Parathyroid adenoma (tissue), 2 donors: ENCODE measurements around the gene FREM1.
"Not testable (repeated sequence)": the region's sequence is repeated elsewhere in the genome, so short reads cannot be mapped to it uniquely, and the experiment has no call there.

Source experiments
- H2AFZ ChIP-seq: fragments of 300-600 bp; sonication (generic); one replicate; pipeline ENCODE4 v1.7.0; 2017; ENCODE audit warnings: antibody characterized with exemption, mild to moderate bottlenecking
- H3K27ac ChIP-seq: fragments of 300-600 bp; sonication (generic); one replicate; pipeline ENCODE4 v1.7.0; 2017
- H3K27me3 ChIP-seq: fragments of 300-600 bp; sonication (generic); one replicate; pipeline ENCODE4 v1.7.0; 2017; ENCODE audit warnings: low read length; ENCODE audit not compliant: control insufficient read depth, insufficient read depth
- H3K36me3 ChIP-seq: fragments of 300-600 bp; sonication (generic); one replicate; pipeline ENCODE4 v1.7.0; 2017; ENCODE audit warnings: low read length; ENCODE audit not compliant: control insufficient read depth, insufficient read depth
- H3K4me1 ChIP-seq: fragments of 300-600 bp; sonication (generic); one replicate; pipeline ENCODE4 v1.7.0; 2017; ENCODE audit warnings: control low read depth
- H3K4me2 ChIP-seq: fragments of 300-600 bp; sonication (generic); one replicate; pipeline ENCODE4 v1.7.0; 2017; ENCODE audit warnings: low read length
- H3K4me3 ChIP-seq: fragments of 300-600 bp; sonication (generic); one replicate; pipeline ENCODE4 v1.7.0; 2017; ENCODE audit warnings: low read depth, low read length
- H3K79me2 ChIP-seq: fragments of 300-600 bp; sonication (generic); one replicate; pipeline ENCODE4 v1.7.0; 2017; ENCODE audit warnings: control low read depth
- H3K9ac ChIP-seq: fragments of 300-600 bp; sonication (generic); one replicate; pipeline ENCODE4 v1.7.0; 2017; ENCODE audit warnings: mild to moderate bottlenecking
- H3K9me3 ChIP-seq: fragments of 300-600 bp; sonication (generic); one replicate; pipeline ENCODE4 v1.7.0; 2017; ENCODE audit warnings: low read length; ENCODE audit not compliant: control insufficient read depth
- TF ChIP-seq, protein P1 (sequence below): fragments of 300-600 bp; sonication (generic); IDR thresholded peaks from one replicate; pipeline ENCODE4 v1.7.0; 2017; ENCODE audit warnings: antibody characterized with exemption, mild to moderate bottlenecking
- donor health status: primary hyperparathyroidism.

FREM1 gene

DNA sequence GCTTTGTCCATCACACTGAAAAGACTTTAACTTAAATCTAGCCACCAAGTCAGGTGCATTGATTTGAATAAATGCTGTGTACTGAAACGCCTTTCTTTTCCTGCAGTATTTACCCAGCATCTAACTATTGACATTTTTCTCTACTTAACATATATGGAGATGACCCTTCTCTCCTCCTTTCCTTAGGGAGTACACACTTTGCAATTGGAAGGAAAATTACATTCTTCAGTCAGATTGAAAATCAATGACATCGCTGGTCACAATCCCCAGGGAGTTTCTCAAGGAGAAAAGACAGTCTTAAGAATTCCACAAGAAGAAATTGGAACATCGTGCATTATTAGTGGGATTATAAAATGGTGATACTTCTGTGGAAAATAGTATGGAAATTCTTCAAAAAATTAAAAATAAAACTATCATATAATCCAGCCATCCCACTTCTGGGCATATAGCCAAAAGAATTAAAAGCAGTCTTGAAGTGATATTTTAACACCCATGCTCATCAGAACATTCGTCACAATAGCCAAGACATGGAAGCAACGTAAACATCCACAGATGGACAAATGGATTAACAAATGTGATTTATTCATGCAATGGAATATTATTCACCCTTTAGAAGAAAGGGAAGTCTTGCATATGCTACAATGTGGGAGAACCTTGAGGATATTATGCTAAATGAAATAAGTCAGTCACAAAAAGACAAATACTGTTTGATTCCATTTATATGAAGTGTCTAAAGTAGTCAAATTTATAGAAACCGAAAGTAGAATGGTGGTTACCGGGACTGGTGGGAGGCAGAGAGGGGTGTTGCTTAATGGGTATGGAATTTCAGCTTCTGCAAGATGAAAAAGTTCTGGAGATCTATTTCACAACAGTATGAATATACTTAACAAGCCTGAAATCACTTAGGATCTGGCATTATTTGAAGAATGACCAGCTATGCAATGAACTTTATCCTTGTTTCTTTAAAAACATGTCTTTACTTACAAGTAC is 14.3 kb upstream of the FREM1 start:
- H3K9ac ChIP-seq, result no peak overlapping the region

GRCh38 chr9:14923701-14924100 is 13.5 kb upstream of the FREM1 start:
- TF ChIP-seq, protein P1, sequence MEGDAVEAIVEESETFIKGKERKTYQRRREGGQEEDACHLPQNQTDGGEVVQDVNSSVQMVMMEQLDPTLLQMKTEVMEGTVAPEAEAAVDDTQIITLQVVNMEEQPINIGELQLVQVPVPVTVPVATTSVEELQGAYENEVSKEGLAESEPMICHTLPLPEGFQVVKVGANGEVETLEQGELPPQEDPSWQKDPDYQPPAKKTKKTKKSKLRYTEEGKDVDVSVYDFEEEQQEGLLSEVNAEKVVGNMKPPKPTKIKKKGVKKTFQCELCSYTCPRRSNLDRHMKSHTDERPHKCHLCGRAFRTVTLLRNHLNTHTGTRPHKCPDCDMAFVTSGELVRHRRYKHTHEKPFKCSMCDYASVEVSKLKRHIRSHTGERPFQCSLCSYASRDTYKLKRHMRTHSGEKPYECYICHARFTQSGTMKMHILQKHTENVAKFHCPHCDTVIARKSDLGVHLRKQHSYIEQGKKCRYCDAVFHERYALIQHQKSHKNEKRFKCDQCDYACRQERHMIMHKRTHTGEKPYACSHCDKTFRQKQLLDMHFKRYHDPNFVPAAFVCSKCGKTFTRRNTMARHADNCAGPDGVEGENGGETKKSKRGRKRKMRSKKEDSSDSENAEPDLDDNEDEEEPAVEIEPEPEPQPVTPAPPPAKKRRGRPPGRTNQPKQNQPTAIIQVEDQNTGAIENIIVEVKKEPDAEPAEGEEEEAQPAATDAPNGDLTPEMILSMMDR, result no peak
- Histone ChIP-seq H3K27me3 (no peaks in the 10 kb centered on the region), H3K27ac (no peak overlapping the region), H3K9ac (no peak overlapping the region), H3K36me3 (no peaks in the 10 kb centered on the region), H2AFZ (no peak overlapping the region), H3K9me3 (no peaks in the 10 kb centered on the region), H3K4me1 (no peaks in the 10 kb centered on the region), H3K4me2 (no peak overlapping the region), H3K79me2 (no peaks in the 10 kb centered on the region), H3K4me3 (no peak overlapping the region)

More for the DNA sequence above, 14.3 kb upstream of the FREM1 start:
- Histone ChIP-seq H3K4me1 (no peaks in the 10 kb centered on the region), H3K27me3 (no peaks in the 10 kb centered on the region), H3K9me3 (no peaks in the 10 kb centered on the region), H3K27ac (no peak overlapping the region), H2AFZ (no peak overlapping the region), H3K4me2 (no peak overlapping the region), H3K79me2 (no peaks in the 10 kb centered on the region), H3K36me3 (no peaks in the 10 kb centered on the region), H3K4me3 (no peak overlapping the region)
- TF ChIP-seq, protein P1, result no peak

GRCh38 chr9:14920805-14921204 is 10.6 kb upstream of the FREM1 start:
- not testable (repeated sequence) for H3K4me3 ChIP-seq, H3K9me3 ChIP-seq, H3K4me1 ChIP-seq, H3K9ac ChIP-seq, H2AFZ ChIP-seq, H3K27me3 ChIP-seq, H3K79me2 ChIP-seq, H3K36me3 ChIP-seq, H3K4me2 ChIP-seq, H3K27ac ChIP-seq

DNA sequence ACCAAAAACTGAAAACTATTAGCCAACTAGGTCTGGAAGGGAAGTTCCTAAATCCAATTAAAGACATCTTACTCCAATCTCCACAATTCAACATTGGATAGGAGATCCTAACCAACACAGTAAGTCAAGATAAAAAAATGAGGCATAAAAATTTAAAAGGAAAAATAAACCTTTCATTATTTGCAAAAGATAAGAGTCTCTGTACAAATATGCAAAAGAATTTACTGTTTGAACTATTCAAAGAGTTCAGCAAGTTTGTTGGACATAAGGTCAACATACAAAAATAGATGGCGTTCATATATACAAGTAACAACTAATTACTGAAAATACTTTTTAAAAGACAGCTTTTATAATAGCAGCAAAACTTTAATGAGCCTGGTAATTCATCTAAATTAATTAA is 3.1 kb upstream of the FREM1 start:
- TF ChIP-seq, protein P1, result no peak

DNA sequence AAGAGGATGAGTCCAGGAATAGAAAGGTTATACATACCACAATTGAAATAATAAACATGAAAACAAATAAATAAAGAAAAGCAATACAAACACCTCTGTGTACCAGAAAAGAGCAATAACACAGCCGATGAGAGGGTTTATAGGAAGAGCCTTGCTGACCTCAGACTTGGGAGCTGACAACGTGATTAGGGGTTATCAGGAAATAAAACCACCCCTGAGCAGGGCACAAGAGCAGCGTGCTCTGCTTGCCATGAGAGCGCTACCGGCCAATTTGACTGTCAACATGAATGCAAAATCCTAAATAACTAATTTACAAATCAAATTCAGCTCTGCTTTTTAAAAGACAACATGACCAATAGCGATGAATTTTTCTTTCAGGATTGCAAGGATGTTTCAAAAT is 2.6 kb upstream of the FREM1 start:
- Histone ChIP-seq H3K9me3 (no peaks in the 10 kb centered on the region), H3K4me1 (no peaks in the 10 kb centered on the region), H3K4me3 (no peak overlapping the region), H2AFZ (no peak overlapping the region), H3K9ac (no peak overlapping the region), H3K4me2 (no peak overlapping the region), H3K27ac (no peak overlapping the region), H3K79me2 (no peaks in the 10 kb centered on the region), H3K27me3 (no peaks in the 10 kb centered on the region), H3K36me3 (no peaks in the 10 kb centered on the region)
- TF ChIP-seq, protein P1, result no peak

More for the DNA sequence above, 3.1 kb upstream of the FREM1 start:
- Histone ChIP-seq H3K27ac (no peak overlapping the region), H3K9ac (no peak overlapping the region), H3K4me2 (no peak overlapping the region), H3K9me3 (no peaks in the 10 kb centered on the region), H2AFZ (no peak overlapping the region), H3K79me2 (no peaks in the 10 kb centered on the region), H3K36me3 (no peaks in the 10 kb centered on the region), H3K4me1 (no peaks in the 10 kb centered on the region), H3K27me3 (no peaks in the 10 kb centered on the region), H3K4me3 (no peak overlapping the region)
